Upper lobe of right lung (tissue), 1 donor: ENCODE results near the gene PFKP. TPM values are rescaled to one million over a fixed set of nuclear protein-coding genes. Genes with fewer than 3 reads are reported as not detected.

Source experiments
- ATAC-seq: fragments of 200-7000 bp; cut with Tn5 transposase; one replicate; pipeline ENCODE4 v1.9.1; 2020; ENCODE audit warnings: mild to moderate bottlenecking, moderate library complexity
- DNase-seq: peaks from one replicate; pipeline ENCODE4 v3.0.0-alpha.2; 2020
- H3K27ac ChIP-seq: fragments of 200-600 bp; one replicate; pipeline ENCODE4 v1.8.0; 2022
- H3K27me3 ChIP-seq: fragments of 200-600 bp; one replicate; pipeline ENCODE4 v1.8.0; 2022; ENCODE audit warnings: mild to moderate bottlenecking
- H3K36me3 ChIP-seq: fragments of 200-600 bp; one replicate; pipeline ENCODE4 v1.8.0; 2022
- H3K4me1 ChIP-seq: fragments of 200-600 bp; one replicate; pipeline ENCODE4 v1.8.0; 2022
- H3K4me3 ChIP-seq: fragments of 200-600 bp; one replicate; pipeline ENCODE4 v1.8.0; 2022; ENCODE audit warnings: mild to moderate bottlenecking
- H3K9me3 ChIP-seq: fragments of 200-600 bp; one replicate; pipeline ENCODE4 v1.8.0; 2022
- intact Hi-C: fragments of 100-400 bp; cut with DNase I; formaldehyde crosslinking; loops from one replicate; pipeline ENCODE4 v1.11.0; 2022
- total RNA-seq: library from RNA; stranded (reverse); fragmentation: NEBNext Ultra II Directional; extraction: Animal tissue kit (Norgen Biotek cat#: 25700); gene quantifications from one replicate; pipeline ENCODE4 v1.2.1, GENCODE V29; 2021
- TF ChIP-seq, protein P1 (sequence below): fragments of 200-600 bp; IDR thresholded peaks from one replicate; pipeline ENCODE4 v1.8.0; 2022; ENCODE audit warnings: antibody characterized with exemption
- donor health status: DM: no; HTN: yes; CAD: no; lungs with severe emphysema.

Gene PFKP
- total RNA-seq, 1 donor from 2014 or later = 29.3 TPM

- H3K27me3 ChIP-seq = no peaks in the 10 kb centered on the region
- TF ChIP-seq, protein P1, sequence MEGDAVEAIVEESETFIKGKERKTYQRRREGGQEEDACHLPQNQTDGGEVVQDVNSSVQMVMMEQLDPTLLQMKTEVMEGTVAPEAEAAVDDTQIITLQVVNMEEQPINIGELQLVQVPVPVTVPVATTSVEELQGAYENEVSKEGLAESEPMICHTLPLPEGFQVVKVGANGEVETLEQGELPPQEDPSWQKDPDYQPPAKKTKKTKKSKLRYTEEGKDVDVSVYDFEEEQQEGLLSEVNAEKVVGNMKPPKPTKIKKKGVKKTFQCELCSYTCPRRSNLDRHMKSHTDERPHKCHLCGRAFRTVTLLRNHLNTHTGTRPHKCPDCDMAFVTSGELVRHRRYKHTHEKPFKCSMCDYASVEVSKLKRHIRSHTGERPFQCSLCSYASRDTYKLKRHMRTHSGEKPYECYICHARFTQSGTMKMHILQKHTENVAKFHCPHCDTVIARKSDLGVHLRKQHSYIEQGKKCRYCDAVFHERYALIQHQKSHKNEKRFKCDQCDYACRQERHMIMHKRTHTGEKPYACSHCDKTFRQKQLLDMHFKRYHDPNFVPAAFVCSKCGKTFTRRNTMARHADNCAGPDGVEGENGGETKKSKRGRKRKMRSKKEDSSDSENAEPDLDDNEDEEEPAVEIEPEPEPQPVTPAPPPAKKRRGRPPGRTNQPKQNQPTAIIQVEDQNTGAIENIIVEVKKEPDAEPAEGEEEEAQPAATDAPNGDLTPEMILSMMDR = no peak
- no peak overlapping the region for H3K27ac ChIP-seq
- H3K36me3 ChIP-seq = peaks cover 98% of the 10 kb centered on the region
- H3K4me3 ChIP-seq = no peak overlapping the region
- intact Hi-C loops = no loop called here
- DNase-seq (peak; percentile 46), ATAC-seq (no peak)
- no peaks in the 10 kb centered on the region for H3K9me3 ChIP-seq
- H3K4me1 ChIP-seq = no peaks in the 10 kb centered on the region
These were observed 70.8 kb downstream of the PFKP start for GRCh38 chr10:3137958-3138726.

DNA sequence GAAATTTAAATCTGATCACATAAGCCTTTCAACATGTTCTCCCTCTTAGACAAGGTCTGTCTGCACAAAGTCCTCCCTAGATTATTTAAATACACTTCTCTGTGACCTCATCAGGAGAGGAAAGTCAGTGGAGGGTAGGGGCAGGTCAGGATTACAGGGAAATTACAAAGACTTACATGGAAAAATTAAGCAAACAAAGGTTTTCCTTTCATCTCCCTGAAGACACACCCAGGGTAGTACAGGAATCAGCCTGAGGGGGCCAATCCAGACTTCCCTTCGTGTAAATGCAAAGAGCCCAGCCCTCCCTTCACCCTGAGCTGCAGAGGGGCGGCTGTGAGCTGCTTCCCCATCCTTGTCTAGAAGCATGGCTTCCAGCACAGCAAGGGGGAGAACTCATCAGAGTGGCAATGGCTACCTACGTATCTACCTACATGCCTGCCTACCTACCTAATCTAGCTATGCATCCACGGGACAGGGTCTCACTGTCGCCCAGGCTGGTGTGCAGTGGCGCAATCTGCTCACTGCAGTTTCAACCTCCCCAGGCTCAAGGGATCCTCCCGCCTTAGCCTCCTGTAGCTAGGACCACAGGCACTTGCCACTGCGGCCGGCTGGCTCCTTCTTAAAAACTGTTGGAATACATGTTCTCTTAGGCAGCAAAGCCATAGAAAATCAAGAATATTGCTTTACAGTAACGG, 72.0 kb downstream of the PFKP start:
- H3K36me3 ChIP-seq = peaks cover 100% of the 10 kb centered on the region
- no peaks in the 10 kb centered on the region for H3K4me1 ChIP-seq
- H3K9me3 ChIP-seq = no peaks in the 10 kb centered on the region
- no peak overlapping the region for H3K27ac ChIP-seq
- TF ChIP-seq, protein P1 = no peak
- H3K4me3 ChIP-seq = no peak overlapping the region
- intact Hi-C loops = no loop called here
- H3K27me3 ChIP-seq = no peaks in the 10 kb centered on the region
- DNase-seq (peak; percentile 52), ATAC-seq (no peak)

GRCh38 chr10:3140280-3140679, 72.9 kb downstream of the PFKP start:
- Histone ChIP-seq H3K27me3 (no peaks in the 10 kb centered on the region), H3K36me3 (peaks cover 100% of the 10 kb centered on the region), H3K4me3 (no peak overlapping the region), H3K9me3 (no peaks in the 10 kb centered on the region), H3K27ac (no peak overlapping the region), H3K4me1 (no peaks in the 10 kb centered on the region)
- DNase-seq (no peak), ATAC-seq (no peak)
- TF ChIP-seq, protein P1 = no peak
- intact Hi-C loops = no loop called here

DNA sequence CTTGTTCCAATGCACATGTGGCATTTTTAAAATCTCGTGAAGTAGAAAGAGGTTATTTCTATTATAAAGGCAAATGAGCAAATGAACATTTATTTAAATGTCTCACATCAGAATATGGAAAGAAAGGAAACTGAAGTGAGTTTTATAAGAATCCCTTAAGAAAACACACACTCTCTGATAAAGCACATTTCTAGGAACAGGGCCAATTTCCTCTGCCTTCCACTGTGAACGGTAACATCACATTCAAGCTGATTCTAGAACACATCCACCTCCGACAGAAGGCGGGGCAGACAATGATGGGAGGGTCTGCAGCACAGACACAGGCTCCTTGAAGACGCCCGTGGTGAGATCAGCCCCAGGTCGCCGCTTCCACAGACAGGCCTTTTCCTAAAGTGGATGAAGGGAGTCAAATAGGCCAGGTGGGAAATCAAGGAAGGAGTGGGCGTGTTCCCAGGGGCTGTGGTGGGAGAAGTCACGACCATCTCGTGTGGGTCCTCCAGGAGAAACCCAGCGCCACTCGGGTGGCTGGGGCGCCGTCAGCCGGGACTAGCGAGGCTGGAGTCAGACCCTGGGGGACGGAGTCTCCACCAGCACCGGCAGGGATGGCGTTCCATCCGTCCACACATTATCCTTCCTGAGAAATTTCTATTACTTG, 74.1 kb downstream of the PFKP start:
- H3K27ac ChIP-seq = no peak overlapping the region
- intact Hi-C loops = no loop called here
- H3K9me3 ChIP-seq = no peaks in the 10 kb centered on the region
- TF ChIP-seq, protein P1 = no peak
- ATAC-seq = no peak
- no peaks in the 10 kb centered on the region for H3K4me1 ChIP-seq
- H3K4me3 ChIP-seq = no peak overlapping the region
- H3K27me3 ChIP-seq = no peaks in the 10 kb centered on the region
- no peak for DNase-seq
- H3K36me3 ChIP-seq = peaks cover 100% of the 10 kb centered on the region

- no peaks in the 10 kb centered on the region for H3K4me1 ChIP-seq
- intact Hi-C loops = no loop called here
- no peaks in the 10 kb centered on the region for H3K27me3 ChIP-seq
- H3K36me3 ChIP-seq = peaks cover 100% of the 10 kb centered on the region
- TF ChIP-seq, protein P1 = no peak
- H3K27ac ChIP-seq = no peak overlapping the region
- ATAC-seq = no peak
- no peaks in the 10 kb centered on the region for H3K9me3 ChIP-seq
- no peak for DNase-seq
- H3K4me3 ChIP-seq = no peak overlapping the region
These were observed 75.0 kb downstream of the PFKP start for GRCh38 chr10:3142146-3142875.
